HepG2 (cell line): ENCODE measurements around the gene DHRS1. TPM values are rescaled to one million over a fixed set of nuclear protein-coding genes. Genes with fewer than 3 reads are reported as not detected.

Source experiments
- ELF4 ChIP-seq: sonication (generic); formaldehyde crosslinking; IDR thresholded peaks from 2 replicates; pipeline ENCODE4 v1.5.0; 2020; ENCODE audit warnings: missing genetic modification reagents, mild to moderate bottlenecking, moderate library complexity, borderline replicate concordance
- FOXK2 ChIP-seq: fragments of 450-650 bp; IDR thresholded peaks from 2 replicates; pipeline ENCODE4 v1.6.1; 2016
- GLI4 ChIP-seq: sonication (generic); formaldehyde crosslinking; IDR thresholded peaks from 2 replicates; pipeline ENCODE4 v1.5.1; 2020; ENCODE audit warnings: missing genetic modification reagents, mild to moderate bottlenecking, moderate library complexity, borderline replicate concordance
- KAT8 ChIP-seq: IDR thresholded peaks from 2 replicates; pipeline ENCODE4 v1.6.1; 2016; ENCODE audit warnings: missing genetic modification reagents, missing compliant biosample characterization
- KIAA2018 ChIP-seq: sonication (generic); formaldehyde crosslinking; IDR thresholded peaks from 2 replicates; pipeline ENCODE4 v1.5.0; 2020; ENCODE audit warnings: mild to moderate bottlenecking, missing genetic modification reagents, borderline replicate concordance
- NFATC3 ChIP-seq: sonication (generic); formaldehyde crosslinking; IDR thresholded peaks from 2 replicates; pipeline ENCODE4 v1.5.1; 2020; ENCODE audit warnings: mild to moderate bottlenecking, missing genetic modification reagents
- TEAD2 ChIP-seq: sonication (generic); formaldehyde crosslinking; IDR thresholded peaks from 2 replicates; pipeline ENCODE4 v1.9.0; 2021; ENCODE audit warnings: missing genetic modification reagents
- ZNF563 ChIP-seq: sonication (generic); formaldehyde crosslinking; IDR thresholded peaks from 2 replicates; pipeline ENCODE4 v1.8.0; 2022; ENCODE audit warnings: mild to moderate bottlenecking, moderate library complexity, missing genetic modification reagents
- ZNF746 ChIP-seq: sonication (generic); formaldehyde crosslinking; IDR thresholded peaks from 2 replicates; pipeline ENCODE4 v1.8.0; 2022; ENCODE audit warnings: mild to moderate bottlenecking, missing genetic modification reagents
- ZNF883 ChIP-seq: sonication (generic); formaldehyde crosslinking; IDR thresholded peaks from 2 replicates; pipeline ENCODE4 v1.5.1; 2020; ENCODE audit warnings: mild to moderate bottlenecking, missing genetic modification reagents; ENCODE audit errors: not compliant biosample characterization
- polyA plus RNA-seq, 8 experiments: library from polyadenylated mRNA; depleted of rRNA in 3 of 8; stranded (reverse) in 7 of 8; unstranded in 1 of 8; fragments of >200 nt; fragmentation: Illumina TruSeq in 4 of 8; extraction: Trizol in 4 of 8; gene quantifications; 2 replicates each; pipeline versions ENCODE4 v1.2.1 to v1.2.3, GENCODE V29; 2011 to 2016; ENCODE audit warnings: low read depth in 4 of 8, missing spikeins in 1 of 8, mixed read lengths in 1 of 8; ENCODE audit not compliant: insufficient read depth in 1 of 8
- total RNA-seq, 5 experiments: library from RNA; depleted of rRNA; stranded (reverse); fragments of >200 nt; fragmentation: Illumina TruSeq; extraction: Trizol; gene quantifications; 2 replicates each; pipeline ENCODE4 v1.2.3, GENCODE V29; 2016; ENCODE audit warnings: low read depth in 1 of 5
- TF ChIP-seq, protein P1 (sequence below): IDR thresholded peaks from 2 replicates; pipeline ENCODE4 v1.6.1; 2016; ENCODE audit warnings: low read depth, missing genetic modification reagents, missing compliant biosample characterization
- TF ChIP-seq, protein P2 (sequence below): sonication (generic); formaldehyde crosslinking; IDR thresholded peaks from 2 replicates; pipeline ENCODE4 v1.9.0; 2021; ENCODE audit warnings: missing genetic modification reagents, mild to moderate bottlenecking, borderline replicate concordance

Gene DHRS1
- total and polyA plus RNA-seq, 2 of the 13 experiments (the other 11 are each of a cell fraction or from before 2014, with no cell fraction given), result 49.8 to 60.8 TPM

- TF ChIP-seq ZNF883 (CRISPR knock-in tag) (peak; percentile 99), ZNF563 (peak; percentile 99), ZNF746 (peak; percentile 90; the same call in 1 of the 2 replicates), FOXK2 (no peak), TEAD2 (CRISPR knock-in tag) (peak; percentile 97), KIAA2018 (0 out of 2 replicates have a peak, but pooled peaks have one; percentile 92), GLI4 (CRISPR knock-in tag) (peak; percentile 98; the same call in 1 of the 2 replicates), KAT8 (CRISPR knock-in tag) (peak; percentile 95), ELF4 (CRISPR knock-in tag) (no peak), NFATC3 (CRISPR knock-in tag) (peak; percentile 76; the same call in 1 of the 2 replicates)
- TF ChIP-seq, protein P1, sequence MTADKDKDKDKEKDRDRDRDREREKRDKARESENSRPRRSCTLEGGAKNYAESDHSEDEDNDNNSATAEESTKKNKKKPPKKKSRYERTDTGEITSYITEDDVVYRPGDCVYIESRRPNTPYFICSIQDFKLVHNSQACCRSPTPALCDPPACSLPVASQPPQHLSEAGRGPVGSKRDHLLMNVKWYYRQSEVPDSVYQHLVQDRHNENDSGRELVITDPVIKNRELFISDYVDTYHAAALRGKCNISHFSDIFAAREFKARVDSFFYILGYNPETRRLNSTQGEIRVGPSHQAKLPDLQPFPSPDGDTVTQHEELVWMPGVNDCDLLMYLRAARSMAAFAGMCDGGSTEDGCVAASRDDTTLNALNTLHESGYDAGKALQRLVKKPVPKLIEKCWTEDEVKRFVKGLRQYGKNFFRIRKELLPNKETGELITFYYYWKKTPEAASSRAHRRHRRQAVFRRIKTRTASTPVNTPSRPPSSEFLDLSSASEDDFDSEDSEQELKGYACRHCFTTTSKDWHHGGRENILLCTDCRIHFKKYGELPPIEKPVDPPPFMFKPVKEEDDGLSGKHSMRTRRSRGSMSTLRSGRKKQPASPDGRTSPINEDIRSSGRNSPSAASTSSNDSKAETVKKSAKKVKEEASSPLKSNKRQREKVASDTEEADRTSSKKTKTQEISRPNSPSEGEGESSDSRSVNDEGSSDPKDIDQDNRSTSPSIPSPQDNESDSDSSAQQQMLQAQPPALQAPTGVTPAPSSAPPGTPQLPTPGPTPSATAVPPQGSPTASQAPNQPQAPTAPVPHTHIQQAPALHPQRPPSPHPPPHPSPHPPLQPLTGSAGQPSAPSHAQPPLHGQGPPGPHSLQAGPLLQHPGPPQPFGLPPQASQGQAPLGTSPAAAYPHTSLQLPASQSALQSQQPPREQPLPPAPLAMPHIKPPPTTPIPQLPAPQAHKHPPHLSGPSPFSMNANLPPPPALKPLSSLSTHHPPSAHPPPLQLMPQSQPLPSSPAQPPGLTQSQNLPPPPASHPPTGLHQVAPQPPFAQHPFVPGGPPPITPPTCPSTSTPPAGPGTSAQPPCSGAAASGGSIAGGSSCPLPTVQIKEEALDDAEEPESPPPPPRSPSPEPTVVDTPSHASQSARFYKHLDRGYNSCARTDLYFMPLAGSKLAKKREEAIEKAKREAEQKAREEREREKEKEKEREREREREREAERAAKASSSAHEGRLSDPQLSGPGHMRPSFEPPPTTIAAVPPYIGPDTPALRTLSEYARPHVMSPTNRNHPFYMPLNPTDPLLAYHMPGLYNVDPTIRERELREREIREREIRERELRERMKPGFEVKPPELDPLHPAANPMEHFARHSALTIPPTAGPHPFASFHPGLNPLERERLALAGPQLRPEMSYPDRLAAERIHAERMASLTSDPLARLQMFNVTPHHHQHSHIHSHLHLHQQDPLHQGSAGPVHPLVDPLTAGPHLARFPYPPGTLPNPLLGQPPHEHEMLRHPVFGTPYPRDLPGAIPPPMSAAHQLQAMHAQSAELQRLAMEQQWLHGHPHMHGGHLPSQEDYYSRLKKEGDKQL (CRISPR knock-in tag), result peak; percentile 65; the same call in 1 of the 2 replicates
- TF ChIP-seq, protein P2, sequence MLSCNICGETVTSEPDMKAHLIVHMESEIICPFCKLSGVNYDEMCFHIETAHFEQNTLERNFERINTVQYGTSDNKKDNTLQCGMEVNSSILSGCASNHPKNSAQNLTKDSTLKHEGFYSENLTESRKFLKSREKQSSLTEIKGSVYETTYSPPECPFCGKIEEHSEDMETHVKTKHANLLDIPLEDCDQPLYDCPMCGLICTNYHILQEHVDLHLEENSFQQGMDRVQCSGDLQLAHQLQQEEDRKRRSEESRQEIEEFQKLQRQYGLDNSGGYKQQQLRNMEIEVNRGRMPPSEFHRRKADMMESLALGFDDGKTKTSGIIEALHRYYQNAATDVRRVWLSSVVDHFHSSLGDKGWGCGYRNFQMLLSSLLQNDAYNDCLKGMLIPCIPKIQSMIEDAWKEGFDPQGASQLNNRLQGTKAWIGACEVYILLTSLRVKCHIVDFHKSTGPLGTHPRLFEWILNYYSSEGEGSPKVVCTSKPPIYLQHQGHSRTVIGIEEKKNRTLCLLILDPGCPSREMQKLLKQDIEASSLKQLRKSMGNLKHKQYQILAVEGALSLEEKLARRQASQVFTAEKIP (CRISPR knock-in tag), result no peak
These were observed 16.4 kb upstream of the DHRS1 start (continued) for GRCh38 chr14:24315807-24316596.
